ENCODE data around the gene RASD2. TPM values are rescaled to one million over a fixed set of nuclear protein-coding genes. Genes with fewer than 3 reads are reported as not detected.

The RASD2 gene
- total RNA-seq, 1 experiment from 2014 or later = 2.4 TPM

DNA sequence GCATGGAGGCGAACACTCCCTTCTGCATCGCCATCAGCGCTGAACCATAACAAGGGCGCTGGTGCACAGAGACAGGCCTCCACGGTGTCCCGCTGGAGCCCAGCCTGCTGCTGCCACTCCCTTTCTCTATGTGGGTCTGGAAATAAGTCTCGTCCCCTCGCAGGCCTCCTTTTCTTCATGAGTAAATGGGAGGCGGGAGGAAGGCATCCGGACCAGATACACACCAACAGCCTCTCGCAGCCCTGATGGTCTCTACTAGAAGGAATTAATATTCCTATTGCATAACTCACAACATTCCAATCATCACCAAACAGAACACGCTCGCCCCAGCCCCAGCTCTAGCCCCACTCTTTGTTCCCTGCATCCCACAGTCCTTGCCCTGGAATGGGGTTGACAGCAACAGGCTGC lies 14.9 kb downstream of the RASD2 start:
- H3K4me2 ChIP-seq (ENCODE audit: low read length) = no peak overlapping the region
- peaks cover 0 to 6% of the 10 kb centered on the region in 2 experiments; a peak in 1 of 4 replicates for H3K9me3 ChIP-seq (ENCODE audit: control insufficient read depth in 1 of 2, insufficient read depth in 1 of 2, low read depth in 1 of 2, low read length in 2 of 2)
- TF ChIP-seq ELF1 (IDR thresholded peaks at IDR 0.05; ENCODE audit: borderline replicate concordance, low read depth) (no peak), ATF3 (IDR thresholded peaks at IDR 0.05) (no peak), EZH2 (IDR thresholded peaks at IDR 0.05) (no peak), FOSL1 (IDR thresholded peaks at IDR 0.05; ENCODE audit: low read depth) (no peak), ZNF274 (IDR thresholded peaks at IDR 0.05; ENCODE audit: low read depth, low read length) (no peak), EGR1 (IDR thresholded peaks at IDR 0.05; ENCODE audit: low read depth) (no peak), CBX3 (IDR thresholded peaks at IDR 0.05; ENCODE audit: low read depth) (no peak), SIN3A (IDR thresholded peaks at IDR 0.05; ENCODE audit: low read depth) (no peak), SRF (IDR thresholded peaks at IDR 0.05; ENCODE audit: low read depth) (no peak), RAD21 (IDR thresholded peaks at IDR 0.05; ENCODE audit: low read depth) (no peak), POLR2AphosphoS5 (IDR thresholded peaks at IDR 0.05; ENCODE audit: low read depth, low read length) (no peak), YY1 (IDR thresholded peaks at IDR 0.05; ENCODE audit: extremely low read depth, insufficient replicate concordance, low read depth, low read length) (no peak), MAX (IDR thresholded peaks at IDR 0.05) (no peak), CEBPB (IDR thresholded peaks at IDR 0.05; ENCODE audit: low read depth) (no peak), TCF7L2 (IDR thresholded peaks at IDR 0.05; ENCODE audit: borderline replicate concordance, extremely low read depth, insufficient read depth, insufficient read length) (no peak), EZH2phosphoT487 (IDR thresholded peaks at IDR 0.05; ENCODE audit: borderline replicate concordance) (no peak), JUND (IDR thresholded peaks at IDR 0.05) (no peak)
- TF ChIP-seq, protein P1, sequence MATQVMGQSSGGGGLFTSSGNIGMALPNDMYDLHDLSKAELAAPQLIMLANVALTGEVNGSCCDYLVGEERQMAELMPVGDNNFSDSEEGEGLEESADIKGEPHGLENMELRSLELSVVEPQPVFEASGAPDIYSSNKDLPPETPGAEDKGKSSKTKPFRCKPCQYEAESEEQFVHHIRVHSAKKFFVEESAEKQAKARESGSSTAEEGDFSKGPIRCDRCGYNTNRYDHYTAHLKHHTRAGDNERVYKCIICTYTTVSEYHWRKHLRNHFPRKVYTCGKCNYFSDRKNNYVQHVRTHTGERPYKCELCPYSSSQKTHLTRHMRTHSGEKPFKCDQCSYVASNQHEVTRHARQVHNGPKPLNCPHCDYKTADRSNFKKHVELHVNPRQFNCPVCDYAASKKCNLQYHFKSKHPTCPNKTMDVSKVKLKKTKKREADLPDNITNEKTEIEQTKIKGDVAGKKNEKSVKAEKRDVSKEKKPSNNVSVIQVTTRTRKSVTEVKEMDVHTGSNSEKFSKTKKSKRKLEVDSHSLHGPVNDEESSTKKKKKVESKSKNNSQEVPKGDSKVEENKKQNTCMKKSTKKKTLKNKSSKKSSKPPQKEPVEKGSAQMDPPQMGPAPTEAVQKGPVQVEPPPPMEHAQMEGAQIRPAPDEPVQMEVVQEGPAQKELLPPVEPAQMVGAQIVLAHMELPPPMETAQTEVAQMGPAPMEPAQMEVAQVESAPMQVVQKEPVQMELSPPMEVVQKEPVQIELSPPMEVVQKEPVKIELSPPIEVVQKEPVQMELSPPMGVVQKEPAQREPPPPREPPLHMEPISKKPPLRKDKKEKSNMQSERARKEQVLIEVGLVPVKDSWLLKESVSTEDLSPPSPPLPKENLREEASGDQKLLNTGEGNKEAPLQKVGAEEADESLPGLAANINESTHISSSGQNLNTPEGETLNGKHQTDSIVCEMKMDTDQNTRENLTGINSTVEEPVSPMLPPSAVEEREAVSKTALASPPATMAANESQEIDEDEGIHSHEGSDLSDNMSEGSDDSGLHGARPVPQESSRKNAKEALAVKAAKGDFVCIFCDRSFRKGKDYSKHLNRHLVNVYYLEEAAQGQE (IDR thresholded peaks at IDR 0.05; ENCODE audit: low read depth) = no peak
- POLR2A ChIA-PET = no interaction called here
- peaks cover 9 to 21% of the 10 kb centered on the region in 2 experiments for H3K4me1 ChIP-seq (ENCODE audit: control insufficient read depth in 1 of 2, insufficient read depth in 2 of 2, low read length in 2 of 2)
- H2AFZ ChIP-seq (ENCODE audit: low read depth, low read length, poor library complexity, severe bottlenecking) = no peak overlapping the region
- intact Hi-C loops (cut with micrococcal nuclease) = no loop called here
- H3K36me3 ChIP-seq (ENCODE audit: control insufficient read depth in 1 of 2, insufficient read depth in 2 of 2, low read length in 2 of 2) = no peaks in the 10 kb centered on the region
- H3K79me2 ChIP-seq (ENCODE audit: insufficient read depth, low read length) = no peaks in the 10 kb centered on the region
- CTCF ChIA-PET = no interaction called here
- H3K4me3 ChIP-seq (replicated peaks in 1 of 2; ENCODE audit: low read depth in 1 of 2, low read length in 2 of 2) = no peak overlapping the region
- no peak overlapping the region for H3K9ac ChIP-seq (ENCODE audit: low read length)
- no peaks in the 10 kb centered on the region for H3K9me2 ChIP-seq (ENCODE audit: insufficient read depth)
- ATAC-seq (no peak), DNase-seq (ENCODE audit: low read depth, low spot score) (no peak)
- no peaks in the 10 kb centered on the region for H4K20me1 ChIP-seq (ENCODE audit: insufficient read depth)
- H3K27me3 ChIP-seq (ENCODE audit: insufficient read depth, low read length) = no peaks in the 10 kb centered on the region
- H3K27ac ChIP-seq (ENCODE audit: low read depth, low read length) = no peak overlapping the region
- RAD21 ChIA-PET (ENCODE audit: low non-redundant PET in 1 of 2, low total read pairs in 2 of 2, uncharacterized antibody in 2 of 2, unreplicated experiment in 2 of 2) = no interaction called here
- no TSS peak for BruUV-seq (replicated peaks)

Data from HCT116 (cell line).